Fibroblast of lung (primary cell): ENCODE data around the gene KCNIP1. TPM values are rescaled to one million over a fixed set of nuclear protein-coding genes. Genes with fewer than 3 reads are reported as not detected.

Experiments
- DNase-seq, 2 donors: peaks; one replicate each; pipeline versions ENCODE4 v3.0.0 to v3.0.0-alpha.2; 2010; ENCODE audit warnings: low read depth in 2 of 2
- H2AFZ ChIP-seq: 2 replicates; pipeline ENCODE4 v1.5.1; 2012; ENCODE audit warnings: low read length, control low read depth, inconsistent platforms
- H3K27ac ChIP-seq: 2 replicates; pipeline ENCODE4 v1.5.1; 2011; ENCODE audit warnings: low read length, control low read depth; ENCODE audit not compliant: insufficient read depth
- H3K27me3 ChIP-seq: 2 replicates; pipeline ENCODE4 v1.5.1; 2011; ENCODE audit warnings: mild to moderate bottlenecking, low read length; ENCODE audit not compliant: control insufficient read depth, insufficient read depth
- H3K36me3 ChIP-seq: 2 replicates; pipeline ENCODE4 v1.5.1; 2011; ENCODE audit warnings: low read length; ENCODE audit not compliant: control insufficient read depth, insufficient read depth
- H3K4me1 ChIP-seq: 2 replicates; pipeline ENCODE4 v1.5.1; 2011; ENCODE audit warnings: low read length; ENCODE audit not compliant: control insufficient read depth, insufficient read depth; ENCODE audit errors: extremely low read depth
- H3K4me2 ChIP-seq: 2 replicates; pipeline ENCODE4 v1.5.1; 2011; ENCODE audit warnings: low read length, control low read depth; ENCODE audit not compliant: insufficient read depth; ENCODE audit errors: extremely low read depth
- H3K4me3 ChIP-seq, 4 experiments: fragments of 200-600 bp in 1 of 4; sonication (generic) in 1 of 4; replicated peaks in 1 of 4; 2 replicates each; pipeline ENCODE4 v1.5.1; 2011 to 2016; ENCODE audit warnings: low read length in 4 of 4, low read depth in 3 of 4, mild to moderate bottlenecking in 3 of 4, control low read depth in 2 of 4, inconsistent platforms in 1 of 4, mixed read lengths in 1 of 4; ENCODE audit not compliant: insufficient read depth in 1 of 4; ENCODE audit errors: control extremely low read depth in 1 of 4
- H3K79me2 ChIP-seq: 2 replicates; pipeline ENCODE4 v1.5.1; 2012; ENCODE audit warnings: mild to moderate bottlenecking, low read length, inconsistent platforms; ENCODE audit not compliant: control insufficient read depth, insufficient read depth
- H3K9ac ChIP-seq: 2 replicates; pipeline ENCODE4 v1.5.1; 2011; ENCODE audit warnings: mild to moderate bottlenecking, low read length, control low read depth; ENCODE audit not compliant: insufficient read depth
- H3K9me3 ChIP-seq: 2 replicates; pipeline ENCODE4 v1.5.1; 2012; ENCODE audit warnings: low read depth, low read length; ENCODE audit not compliant: control insufficient read depth, insufficient read depth
- H4K20me1 ChIP-seq: 2 replicates; pipeline ENCODE4 v1.5.1; 2011; ENCODE audit warnings: low read length; ENCODE audit not compliant: control insufficient read depth, insufficient read depth; ENCODE audit errors: extremely low read depth
- EZH2 ChIP-seq: IDR thresholded peaks from 2 replicates; pipeline ENCODE4 v1.5.1; 2012; ENCODE audit warnings: low read length, control low read depth, mild to moderate bottlenecking; ENCODE audit errors: missing control alignments
- polyA plus RNA-seq, 2 donors: library from polyadenylated mRNA; depleted of rRNA in 1 of 2; stranded (reverse) in 1 of 2; unstranded in 1 of 2; fragments of >200 nt; gene quantifications; 2 replicates each; pipeline ENCODE4 v1.2.1, GENCODE V29; 2011 to 2012; ENCODE audit warnings: missing spikeins in 1 of 2
- total RNA-seq: library from RNA; depleted of rRNA; stranded (reverse); fragments of >200 nt; gene quantifications from 2 replicates; pipeline ENCODE4 v1.2.1, GENCODE V29; 2014
- TF ChIP-seq, protein P1 (sequence below), 2 donors: IDR thresholded peaks in 1 of 2; conservative IDR thresholded peaks in 1 of 2; 1 replicate in 1 of 2; 2 replicates in 1 of 2; pipeline ENCODE4 v1.5.1; 2011 to 2012; ENCODE audit warnings: low read length in 2 of 2, control low read depth in 1 of 2, inconsistent platforms in 1 of 2, low read depth in 1 of 2, mild to moderate bottlenecking in 1 of 2

Gene KCNIP1
- total and polyA plus RNA-seq, 2 donors (not counting 1 experiment from before 2014, with no cell fraction given): not detected

DNA sequence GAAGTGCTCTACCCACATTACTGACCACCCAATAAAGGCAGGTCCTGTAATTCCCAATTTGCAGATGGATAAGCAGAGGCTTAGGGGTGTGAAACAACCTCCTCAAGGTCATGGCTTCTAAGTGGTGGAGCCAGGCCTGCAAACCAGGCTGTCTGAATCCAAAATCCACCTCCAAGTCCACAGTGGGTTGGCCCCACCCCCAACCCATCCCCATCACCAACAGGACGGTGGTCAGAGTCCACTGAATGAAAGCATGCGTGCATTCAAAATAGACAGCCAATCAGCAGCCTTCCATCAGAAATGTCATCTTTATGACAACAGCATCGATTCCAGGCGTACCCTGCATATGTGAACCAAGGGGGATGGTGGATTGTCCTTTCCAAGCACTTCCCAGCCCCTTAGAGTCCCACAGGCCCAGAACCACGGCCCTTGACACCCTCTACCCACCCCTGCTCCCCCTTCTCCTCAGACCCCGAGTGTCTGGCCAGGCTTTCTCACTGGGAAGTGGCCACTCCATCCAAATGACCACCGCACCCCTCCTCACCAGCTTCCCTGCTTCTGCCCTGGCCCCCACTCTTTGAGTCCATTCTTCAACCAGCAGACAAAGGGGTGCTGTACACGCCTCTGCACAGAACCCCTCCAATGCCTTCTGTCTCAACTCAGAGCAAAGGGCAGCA, 133.1 kb downstream of the KCNIP1 start:
- Histone ChIP-seq H3K9ac (no peak overlapping the region), H3K27me3 (no peaks in the 10 kb centered on the region), H3K4me1 (peaks cover 7% of the 10 kb centered on the region), H2AFZ (no peak overlapping the region), H3K36me3 (no peaks in the 10 kb centered on the region), H3K4me3 (no peak overlapping the region), H3K9me3 (no peaks in the 10 kb centered on the region), H3K27ac (no peak overlapping the region), H3K79me2 (no peaks in the 10 kb centered on the region), H3K4me2 (no peak overlapping the region), H4K20me1 (no peaks in the 10 kb centered on the region)
- DNase-seq: no peak
- TF ChIP-seq, protein P1, sequence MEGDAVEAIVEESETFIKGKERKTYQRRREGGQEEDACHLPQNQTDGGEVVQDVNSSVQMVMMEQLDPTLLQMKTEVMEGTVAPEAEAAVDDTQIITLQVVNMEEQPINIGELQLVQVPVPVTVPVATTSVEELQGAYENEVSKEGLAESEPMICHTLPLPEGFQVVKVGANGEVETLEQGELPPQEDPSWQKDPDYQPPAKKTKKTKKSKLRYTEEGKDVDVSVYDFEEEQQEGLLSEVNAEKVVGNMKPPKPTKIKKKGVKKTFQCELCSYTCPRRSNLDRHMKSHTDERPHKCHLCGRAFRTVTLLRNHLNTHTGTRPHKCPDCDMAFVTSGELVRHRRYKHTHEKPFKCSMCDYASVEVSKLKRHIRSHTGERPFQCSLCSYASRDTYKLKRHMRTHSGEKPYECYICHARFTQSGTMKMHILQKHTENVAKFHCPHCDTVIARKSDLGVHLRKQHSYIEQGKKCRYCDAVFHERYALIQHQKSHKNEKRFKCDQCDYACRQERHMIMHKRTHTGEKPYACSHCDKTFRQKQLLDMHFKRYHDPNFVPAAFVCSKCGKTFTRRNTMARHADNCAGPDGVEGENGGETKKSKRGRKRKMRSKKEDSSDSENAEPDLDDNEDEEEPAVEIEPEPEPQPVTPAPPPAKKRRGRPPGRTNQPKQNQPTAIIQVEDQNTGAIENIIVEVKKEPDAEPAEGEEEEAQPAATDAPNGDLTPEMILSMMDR (conservative IDR thresholded peaks at IDR 0.05 in 1 of 2, IDR thresholded peaks at IDR 0.05 in 1 of 2; ENCODE audit: low read depth in 1 of 2, low read length in 2 of 2): no peak
- TF ChIP-seq EZH2: no peak

- H3K79me2 ChIP-seq: no peaks in the 10 kb centered on the region
- H3K4me1 ChIP-seq: peaks cover 4% of the 10 kb centered on the region
- no peaks in the 10 kb centered on the region for H3K36me3 ChIP-seq
- H4K20me1 ChIP-seq: no peaks in the 10 kb centered on the region
- no peaks in the 10 kb centered on the region for H3K27me3 ChIP-seq
- H3K4me3 ChIP-seq: no peak overlapping the region
- no peak overlapping the region for H3K4me2 ChIP-seq
- H2AFZ ChIP-seq: no peak overlapping the region
- TF ChIP-seq, protein P1 (conservative IDR thresholded peaks at IDR 0.05 in 1 of 2, IDR thresholded peaks at IDR 0.05 in 1 of 2; ENCODE audit: low read depth in 1 of 2, low read length in 2 of 2): no peak
- no peak for TF ChIP-seq EZH2
- no peaks in the 10 kb centered on the region for H3K9me3 ChIP-seq
- no peak overlapping the region for H3K27ac ChIP-seq
- no peak overlapping the region for H3K9ac ChIP-seq
- no peak for DNase-seq
These were observed 134.2 kb downstream of the KCNIP1 start for GRCh38 chr5:170638051-170638450.

GRCh38 chr5:170638454-170639220, 134.8 kb downstream of the KCNIP1 start:
- Histone ChIP-seq H3K9ac (no peak overlapping the region), H3K79me2 (no peaks in the 10 kb centered on the region), H4K20me1 (no peaks in the 10 kb centered on the region), H3K4me3 (no peak overlapping the region), H3K9me3 (no peaks in the 10 kb centered on the region), H3K36me3 (no peaks in the 10 kb centered on the region), H3K4me2 (no peak overlapping the region), H3K27me3 (no peaks in the 10 kb centered on the region), H3K4me1 (peaks cover 4% of the 10 kb centered on the region), H3K27ac (no peak overlapping the region), H2AFZ (no peak overlapping the region)
- peak; percentile 20 to 25 for DNase-seq
- no peak for TF ChIP-seq EZH2
- TF ChIP-seq, protein P1 (conservative IDR thresholded peaks at IDR 0.05 in 1 of 2, IDR thresholded peaks at IDR 0.05 in 1 of 2; ENCODE audit: low read depth in 1 of 2, low read length in 2 of 2): peak; percentile 73 to 77
